Activated CD4-positive, alpha-beta T cell treated with anti-CD3 and anti-CD28 coated beads, Interleukin-2, Interleukin-4, amounts not matched to agents 100 ng/mL and 50 ng/mL, durations not matched to agents 16 hours and 8 hours (primary cell): ENCODE data around the gene KCNAB1.

ENCODE experiments used
- DNase-seq: peaks from one replicate; pipeline ENCODE4 v3.0.0-alpha.2; 2020; ENCODE audit warnings: low spot score

KCNAB1 gene

GRCh38 chr3:156460206-156460611, 339.8 kb downstream of the KCNAB1 start:
- no peak for DNase-seq

GRCh38 chr3:156461889-156462288, 341.5 kb downstream of the KCNAB1 start:
- DNase-seq, result no peak

GRCh38 chr3:156463123-156463522, 342.7 kb downstream of the KCNAB1 start:
- DNase-seq, result no peak

GRCh38 chr3:156465194-156465593, 344.8 kb downstream of the KCNAB1 start:
- DNase-seq, result no peak

- no peak for DNase-seq
Measured at GRCh38 chr3:156469456-156469855, 349.1 kb downstream of the KCNAB1 start.

GRCh38 chr3:156471431-156471830, 351.1 kb downstream of the KCNAB1 start:
- no peak for DNase-seq

- DNase-seq, result no peak
Measured at GRCh38 chr3:156472150-156472549, 351.8 kb downstream of the KCNAB1 start.

GRCh38 chr3:156472684-156473083, 352.3 kb downstream of the KCNAB1 start:
- no peak for DNase-seq

GRCh38 chr3:156473341-156473740, 353.0 kb downstream of the KCNAB1 start:
- DNase-seq, result no peak

GRCh38 chr3:156474560-156475389, 354.4 kb downstream of the KCNAB1 start:
- no peak for DNase-seq

GRCh38 chr3:156477323-156477722, 356.9 kb downstream of the KCNAB1 start:
- no peak for DNase-seq

- no peak for DNase-seq
Measured at GRCh38 chr3:156478891-156479290, 358.5 kb downstream of the KCNAB1 start.

- no peak for DNase-seq
Measured at GRCh38 chr3:156479604-156480003, 359.2 kb downstream of the KCNAB1 start.

- DNase-seq, result no peak
Measured at GRCh38 chr3:156480949-156481348, 360.6 kb downstream of the KCNAB1 start.

- no peak for DNase-seq
Measured at GRCh38 chr3:156483002-156483401, 362.6 kb downstream of the KCNAB1 start.

GRCh38 chr3:156483426-156483825, 363.0 kb downstream of the KCNAB1 start:
- peak; percentile 81 for DNase-seq

- peak; percentile 79 for DNase-seq
Measured at GRCh38 chr3:156483961-156484787, 363.8 kb downstream of the KCNAB1 start.

GRCh38 chr3:156488767-156489166, 368.4 kb downstream of the KCNAB1 start:
- DNase-seq, result no peak

- DNase-seq, result no peak
Measured at GRCh38 chr3:156489462-156489911, 369.1 kb downstream of the KCNAB1 start.

GRCh38 chr3:156491192-156491591, 370.8 kb downstream of the KCNAB1 start:
- no peak for DNase-seq

- DNase-seq, result no peak
Measured at GRCh38 chr3:156492801-156493261, 372.5 kb downstream of the KCNAB1 start.

GRCh38 chr3:156493887-156494286, 373.5 kb downstream of the KCNAB1 start:
- DNase-seq, result no peak

- DNase-seq, result no peak
Measured at GRCh38 chr3:156495816-156496215, 375.4 kb downstream of the KCNAB1 start.
